GM18520 (cell line): ENCODE measurements around the gene DDAH1.

Experiments used
- ATAC-seq: cut with Tn5 transposase; IDR thresholded peaks from one replicate; pipeline ENCODE4 v1.9.1; 2021; ENCODE audit not compliant: unreplicated experiment

Gene DDAH1

GRCh38 chr1:85397490-85398032 lies 67.4 kb downstream of the DDAH1 start:
- no peak for ATAC-seq

GRCh38 chr1:85396194-85396593 lies 68.8 kb downstream of the DDAH1 start:
- ATAC-seq: no peak

GRCh38 chr1:85394130-85394529 lies 70.8 kb downstream of the DDAH1 start:
- ATAC-seq: no peak

- ATAC-seq: no peak
These were observed 71.5 kb downstream of the DDAH1 start for GRCh38 chr1:85393490-85393889.

GRCh38 chr1:85388416-85388815 lies 76.5 kb downstream of the DDAH1 start:
- no peak for ATAC-seq

- ATAC-seq: no peak
These were observed 77.2 kb downstream of the DDAH1 start for GRCh38 chr1:85387781-85388180.

GRCh38 chr1:85386068-85386722 lies 78.8 kb downstream of the DDAH1 start:
- ATAC-seq: no peak

- ATAC-seq: no peak
These were observed 85.5 kb downstream of the DDAH1 start for GRCh38 chr1:85379203-85380136.

- no peak for ATAC-seq
These were observed 86.4 kb downstream of the DDAH1 start for GRCh38 chr1:85378534-85378933.

- no peak for ATAC-seq
These were observed 88.6 kb downstream of the DDAH1 start for GRCh38 chr1:85376356-85376755.

GRCh38 chr1:85375493-85375892 lies 89.5 kb downstream of the DDAH1 start:
- no peak for ATAC-seq

GRCh38 chr1:85374160-85374559 lies 90.8 kb downstream of the DDAH1 start:
- ATAC-seq: no peak

- no peak for ATAC-seq
These were observed 91.6 kb downstream of the DDAH1 start for GRCh38 chr1:85373378-85373708.

GRCh38 chr1:85372683-85373377 lies 92.1 kb downstream of the DDAH1 start:
- no peak for ATAC-seq

- no peak for ATAC-seq
These were observed 93.9 kb downstream of the DDAH1 start for GRCh38 chr1:85371021-85371420.

GRCh38 chr1:85368073-85368770 lies 96.7 kb downstream of the DDAH1 start:
- ATAC-seq: no peak

- ATAC-seq: no peak
These were observed 98.4 kb downstream of the DDAH1 start for GRCh38 chr1:85366391-85367170.

- ATAC-seq: no peak
These were observed 99.1 kb downstream of the DDAH1 start for GRCh38 chr1:85365851-85366250.

GRCh38 chr1:85363521-85363920 lies 101.4 kb downstream of the DDAH1 start:
- no peak for ATAC-seq

- ATAC-seq: no peak
These were observed 101.9 kb downstream of the DDAH1 start for GRCh38 chr1:85363092-85363491.
